Hepatocyte (in vitro differentiated cells): Measurements from ENCODE around the gene GALNTL6.

Source experiments
- CTCF ChIP-seq: fragments of 200-600 bp; sonication (generic); IDR thresholded peaks from 2 replicates; pipeline ENCODE4 v1.5.1; 2016; ENCODE audit warnings: antibody characterized with exemption, mild to moderate bottlenecking; ENCODE audit not compliant: poor library complexity
- EZH2 ChIP-seq: fragments of 200-600 bp; sonication (generic); IDR thresholded peaks from 2 replicates; pipeline ENCODE4 v1.6.1; 2016; ENCODE audit warnings: antibody characterized with exemption, mild to moderate bottlenecking, borderline replicate concordance
- EZH2phosphoT487 ChIP-seq: fragments of 200-600 bp; sonication (generic); IDR thresholded peaks from one replicate; pipeline ENCODE4 v1.6.1; 2018; ENCODE audit warnings: antibody characterized with exemption, mild to moderate bottlenecking, low read depth, moderate library complexity; ENCODE audit not compliant: unreplicated experiment, severe bottlenecking

- no peak for TF ChIP-seq CTCF
- no peak for TF ChIP-seq EZH2
- TF ChIP-seq EZH2phosphoT487, result no peak
Measured at GRCh38 chr4:172822331-172822730, 1009.1 kb downstream of the GALNTL6 start.
